ENCODE data around the gene HOXA3. TPM values are rescaled to one million over a fixed set of nuclear protein-coding genes. Genes with fewer than 3 reads are reported as not detected.

The HOXA3 gene
- total RNA-seq, 1 experiment from 2014 or later = not detected

DNA sequence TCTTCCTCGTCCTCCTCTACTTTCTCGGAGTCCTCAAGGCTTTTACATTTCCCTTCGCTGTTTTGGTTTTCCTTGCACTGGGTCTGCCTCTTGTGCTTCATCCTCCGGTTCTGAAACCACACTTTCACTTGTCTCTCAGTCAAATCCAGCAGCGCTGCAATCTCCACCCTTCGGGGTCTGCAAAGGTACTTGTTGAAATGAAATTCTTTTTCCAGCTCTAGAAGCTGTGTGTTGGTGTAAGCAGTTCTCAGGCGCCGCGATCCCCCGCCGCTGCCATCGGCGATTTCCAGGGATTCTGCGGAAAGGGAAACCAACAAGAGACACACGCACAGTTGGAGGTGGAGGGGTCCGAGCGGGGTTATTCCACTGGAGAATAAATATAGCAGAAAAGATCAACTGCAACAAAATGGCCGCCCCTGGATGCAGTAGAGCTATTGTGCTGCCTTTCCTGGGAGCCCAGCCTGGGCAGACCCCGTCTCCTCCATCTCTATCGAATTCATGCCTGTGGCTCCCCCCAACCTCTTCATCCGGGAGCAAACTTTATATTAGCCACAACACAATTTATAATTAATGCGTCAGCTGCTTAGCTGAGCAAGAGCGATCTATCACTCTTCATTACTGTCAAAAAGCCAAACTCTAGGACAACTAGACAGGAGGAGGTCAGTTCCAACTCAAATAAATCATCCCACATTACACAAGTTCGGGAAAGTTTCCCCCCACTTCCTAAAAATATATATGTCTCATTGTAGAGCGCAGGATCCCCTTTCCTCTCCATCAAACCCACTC lies 51.0 kb downstream of the HOXA3 start:
- Mint-ChIP-seq H3K4me3 (peak overlapping the region; percentile 35), H3K4me1 (peaks cover 50% of the 10 kb centered on the region), H3K36me3 (peaks cover 6% of the 10 kb centered on the region), H3K27me3 (ENCODE audit: low read depth) (peaks cover 100% of the 10 kb centered on the region), H3K27ac (no peak overlapping the region), H3K9me3 (no peaks in the 10 kb centered on the region)
- ChIA-PET POLR2A (interaction anchor here (1.8 kb wide), 1 partner anchor 14 kb away, joined by 4 read pairs; no protein-coding TSS in a partner anchor), CTCF (interaction anchor here (0.7 to 1.2 kb wide), 3 partner anchors 9 to 79 kb away, joined by 3 to 4 read pairs (median 3); no protein-coding TSS in a partner anchor)
- DNase-seq (ENCODE audit: low spot score) = no peak
- no peak for ATAC-seq
- TF ChIP-seq, protein P1, sequence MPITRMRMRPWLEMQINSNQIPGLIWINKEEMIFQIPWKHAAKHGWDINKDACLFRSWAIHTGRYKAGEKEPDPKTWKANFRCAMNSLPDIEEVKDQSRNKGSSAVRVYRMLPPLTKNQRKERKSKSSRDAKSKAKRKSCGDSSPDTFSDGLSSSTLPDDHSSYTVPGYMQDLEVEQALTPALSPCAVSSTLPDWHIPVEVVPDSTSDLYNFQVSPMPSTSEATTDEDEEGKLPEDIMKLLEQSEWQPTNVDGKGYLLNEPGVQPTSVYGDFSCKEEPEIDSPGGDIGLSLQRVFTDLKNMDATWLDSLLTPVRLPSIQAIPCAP (CRISPR knock-in tag; IDR thresholded peaks at IDR 0.05) = no peak
- TF ChIP-seq CBFB (CRISPR knock-in tag; IDR thresholded peaks at IDR 0.05; ENCODE audit: low read depth) (no peak), ESRRA (CRISPR knock-in tag; IDR thresholded peaks at IDR 0.05; ENCODE audit: borderline replicate concordance) (no peak), EMX1 (CRISPR knock-in tag; IDR thresholded peaks at IDR 0.05) (no peak)

GRCh38 chr7:27100694-27101170 lies 51.7 kb downstream of the HOXA3 start:
- Mint-ChIP-seq H3K4me3 (no peak overlapping the region; the same call in 1 of the 2 replicates), H3K36me3 (peaks cover 6% of the 10 kb centered on the region), H3K4me1 (peaks cover 45% of the 10 kb centered on the region), H3K27me3 (ENCODE audit: low read depth) (peaks cover 100% of the 10 kb centered on the region), H3K9me3 (no peaks in the 10 kb centered on the region), H3K27ac (no peak overlapping the region)
- CTCF ChIA-PET = interaction anchor here (1.2 to 2.3 kb wide), 3 partner anchors 51 to 79 kb away, joined by 3 to 10 read pairs (median 3); no protein-coding TSS in a partner anchor
- TF ChIP-seq GABPB1 (CRISPR knock-in tag; IDR thresholded peaks at IDR 0.05) (no peak), JUN (CRISPR knock-in tag; IDR thresholded peaks at IDR 0.05) (no peak), ZNF281 (CRISPR knock-in tag; IDR thresholded peaks at IDR 0.05) (no peak), NFATC4 (CRISPR knock-in tag; IDR thresholded peaks at IDR 0.05) (no peak), SP1 (CRISPR knock-in tag; conservative IDR thresholded peaks at IDR 0.05) (no peak), PRRX2 (CRISPR knock-in tag; IDR thresholded peaks at IDR 0.05) (no peak)
- TF ChIP-seq, protein P2, sequence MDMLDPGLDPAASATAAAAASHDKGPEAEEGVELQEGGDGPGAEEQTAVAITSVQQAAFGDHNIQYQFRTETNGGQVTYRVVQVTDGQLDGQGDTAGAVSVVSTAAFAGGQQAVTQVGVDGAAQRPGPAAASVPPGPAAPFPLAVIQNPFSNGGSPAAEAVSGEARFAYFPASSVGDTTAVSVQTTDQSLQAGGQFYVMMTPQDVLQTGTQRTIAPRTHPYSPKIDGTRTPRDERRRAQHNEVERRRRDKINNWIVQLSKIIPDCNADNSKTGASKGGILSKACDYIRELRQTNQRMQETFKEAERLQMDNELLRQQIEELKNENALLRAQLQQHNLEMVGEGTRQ (CRISPR knock-in tag; IDR thresholded peaks at IDR 0.05) = no peak
- TF ChIP-seq, protein P3, sequence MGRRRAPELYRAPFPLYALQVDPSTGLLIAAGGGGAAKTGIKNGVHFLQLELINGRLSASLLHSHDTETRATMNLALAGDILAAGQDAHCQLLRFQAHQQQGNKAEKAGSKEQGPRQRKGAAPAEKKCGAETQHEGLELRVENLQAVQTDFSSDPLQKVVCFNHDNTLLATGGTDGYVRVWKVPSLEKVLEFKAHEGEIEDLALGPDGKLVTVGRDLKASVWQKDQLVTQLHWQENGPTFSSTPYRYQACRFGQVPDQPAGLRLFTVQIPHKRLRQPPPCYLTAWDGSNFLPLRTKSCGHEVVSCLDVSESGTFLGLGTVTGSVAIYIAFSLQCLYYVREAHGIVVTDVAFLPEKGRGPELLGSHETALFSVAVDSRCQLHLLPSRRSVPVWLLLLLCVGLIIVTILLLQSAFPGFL (CRISPR knock-in tag; IDR thresholded peaks at IDR 0.05; ENCODE audit: borderline replicate concordance) = no peak
- TF ChIP-seq, protein P4, sequence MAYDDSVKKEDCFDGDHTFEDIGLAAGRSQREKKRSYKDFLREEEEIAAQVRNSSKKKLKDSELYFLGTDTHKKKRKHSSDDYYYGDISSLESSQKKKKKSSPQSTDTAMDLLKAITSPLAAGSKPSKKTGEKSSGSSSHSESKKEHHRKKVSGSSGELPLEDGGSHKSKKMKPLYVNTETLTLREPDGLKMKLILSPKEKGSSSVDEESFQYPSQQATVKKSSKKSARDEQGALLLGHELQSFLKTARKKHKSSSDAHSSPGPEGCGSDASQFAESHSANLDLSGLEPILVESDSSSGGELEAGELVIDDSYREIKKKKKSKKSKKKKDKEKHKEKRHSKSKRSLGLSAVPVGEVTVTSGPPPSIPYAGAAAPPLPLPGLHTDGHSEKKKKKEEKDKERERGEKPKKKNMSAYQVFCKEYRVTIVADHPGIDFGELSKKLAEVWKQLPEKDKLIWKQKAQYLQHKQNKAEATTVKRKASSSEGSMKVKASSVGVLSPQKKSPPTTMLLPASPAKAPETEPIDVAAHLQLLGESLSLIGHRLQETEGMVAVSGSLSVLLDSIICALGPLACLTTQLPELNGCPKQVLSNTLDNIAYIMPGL (CRISPR knock-in tag; IDR thresholded peaks at IDR 0.05) = no peak
- no peak for DNase-seq (ENCODE audit: low spot score)
- peak; percentile 12; the same call in 1 of the 2 replicates for ATAC-seq
- POLR2A ChIA-PET = interaction anchor here (1.8 kb wide), 1 partner anchor 15 kb away, joined by 4 read pairs; no protein-coding TSS in a partner anchor

Data from WTC11 (cell line).